DLD1 (cell line): Measurements from ENCODE around the gene OR51V1.

Experiments
- in situ Hi-C: cut with HindIII; loops from 2 replicates; pipeline ENCODE4 v1.10.0; 2017; ENCODE audit warnings: low sequenced_read_pairs

The OR51V1 gene

DNA sequence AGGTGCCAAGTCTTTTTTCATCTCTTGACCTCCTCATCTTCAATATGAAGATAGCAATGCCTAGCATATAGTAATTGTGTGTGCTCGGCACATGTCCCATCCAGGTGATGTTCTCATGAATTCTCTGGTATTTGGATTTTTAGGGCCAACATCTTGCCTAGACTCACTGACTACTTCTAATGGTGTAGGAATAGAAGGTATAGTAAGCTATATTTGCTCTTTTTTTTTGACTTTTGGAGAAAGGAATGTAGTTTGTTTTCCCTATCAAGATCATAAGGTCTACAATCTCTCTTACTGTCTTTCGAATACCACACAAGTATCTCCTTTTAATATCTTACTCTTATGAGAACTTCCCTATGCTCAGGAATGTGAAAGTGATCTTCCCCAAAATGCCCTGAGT lies 30.6 kb upstream of the OR51V1 start:
- in situ Hi-C loops = no loop called here

DNA sequence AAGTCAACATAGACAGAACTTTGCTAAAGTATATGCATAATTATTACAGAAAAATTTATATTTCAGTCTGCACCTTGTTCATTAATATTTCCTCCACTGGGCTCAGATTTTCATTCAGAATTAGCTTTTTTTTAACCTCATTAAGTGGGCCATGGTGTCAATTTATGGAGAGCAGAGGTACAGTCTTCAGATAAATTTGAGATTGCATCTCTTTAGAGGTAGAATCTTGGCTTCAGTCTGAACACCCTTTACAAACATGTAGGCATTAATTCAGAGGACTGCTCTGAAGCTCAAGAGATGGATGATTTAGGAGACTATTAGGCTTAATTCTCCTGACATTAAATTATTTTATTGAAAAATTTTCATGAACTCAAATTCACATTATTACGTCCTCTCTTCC lies 29.8 kb upstream of the OR51V1 start:
- in situ Hi-C loops = no loop called here

- in situ Hi-C loops = no loop called here
Measured at GRCh38 chr11:5229796-5230195, 29.3 kb upstream of the OR51V1 start.

- in situ Hi-C loops = no loop called here
Measured at GRCh38 chr11:5229356-5229755, 28.9 kb upstream of the OR51V1 start.

DNA sequence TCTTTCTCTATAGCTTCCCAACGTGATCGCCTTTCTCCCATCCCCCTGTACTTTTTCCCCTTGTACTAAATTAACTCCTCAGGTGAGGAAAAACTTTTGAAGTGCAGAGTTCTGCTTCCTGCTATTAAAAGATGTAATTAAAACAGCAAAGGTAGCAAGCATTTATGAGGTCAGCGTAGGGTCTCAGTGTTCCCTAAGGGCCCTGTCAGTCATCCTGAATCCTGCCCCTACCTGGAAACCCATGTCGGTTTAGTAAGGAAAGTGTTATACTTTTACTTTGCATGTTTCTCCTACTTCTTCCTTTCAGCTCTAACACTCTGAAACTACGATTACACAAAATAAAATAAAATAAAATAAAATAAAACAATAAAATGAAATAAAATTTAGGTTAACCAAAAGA lies 27.6 kb upstream of the OR51V1 start:
- in situ Hi-C loops = no loop called here

DNA sequence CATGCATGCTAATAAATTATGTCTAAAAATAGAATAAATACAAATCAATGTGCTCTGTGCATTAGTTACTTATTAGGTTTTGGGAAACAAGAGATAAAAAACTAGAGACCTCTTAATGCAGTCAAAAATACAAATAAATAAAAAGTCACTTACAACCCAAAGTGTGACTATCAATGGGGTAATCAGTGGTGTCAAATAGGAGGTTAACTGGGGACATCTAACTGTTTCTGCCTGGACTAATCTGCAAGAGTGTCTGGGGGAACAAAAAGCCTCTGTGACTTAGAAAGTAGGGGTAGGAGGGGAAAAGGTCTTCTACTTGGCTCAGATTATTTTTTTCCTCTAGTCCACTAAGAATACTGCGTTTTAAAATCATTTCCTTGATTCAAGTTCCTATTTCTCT lies 27.2 kb upstream of the OR51V1 start:
- in situ Hi-C loops = no loop called here

DNA sequence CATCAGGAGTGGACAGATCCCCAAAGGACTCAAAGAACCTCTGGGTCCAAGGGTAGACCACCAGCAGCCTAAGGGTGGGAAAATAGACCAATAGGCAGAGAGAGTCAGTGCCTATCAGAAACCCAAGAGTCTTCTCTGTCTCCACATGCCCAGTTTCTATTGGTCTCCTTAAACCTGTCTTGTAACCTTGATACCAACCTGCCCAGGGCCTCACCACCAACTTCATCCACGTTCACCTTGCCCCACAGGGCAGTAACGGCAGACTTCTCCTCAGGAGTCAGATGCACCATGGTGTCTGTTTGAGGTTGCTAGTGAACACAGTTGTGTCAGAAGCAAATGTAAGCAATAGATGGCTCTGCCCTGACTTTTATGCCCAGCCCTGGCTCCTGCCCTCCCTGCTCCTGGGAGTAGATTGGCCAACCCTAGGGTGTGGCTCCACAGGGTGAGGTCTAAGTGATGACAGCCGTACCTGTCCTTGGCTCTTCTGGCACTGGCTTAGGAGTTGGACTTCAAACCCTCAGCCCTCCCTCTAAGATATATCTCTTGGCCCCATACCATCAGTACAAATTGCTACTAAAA lies 26.3 kb upstream of the OR51V1 start, which contains the start of gene HBB:
Gene HBB (minus strand): TSS at position 340 of the 579 bp plus-strand sequence. CDS start 50 bp downstream, at position 290.
- in situ Hi-C loops = no loop called here

- in situ Hi-C loops = no loop called here
Measured at GRCh38 chr11:5225480-5225871, 25.0 kb upstream of the OR51V1 start.

DNA sequence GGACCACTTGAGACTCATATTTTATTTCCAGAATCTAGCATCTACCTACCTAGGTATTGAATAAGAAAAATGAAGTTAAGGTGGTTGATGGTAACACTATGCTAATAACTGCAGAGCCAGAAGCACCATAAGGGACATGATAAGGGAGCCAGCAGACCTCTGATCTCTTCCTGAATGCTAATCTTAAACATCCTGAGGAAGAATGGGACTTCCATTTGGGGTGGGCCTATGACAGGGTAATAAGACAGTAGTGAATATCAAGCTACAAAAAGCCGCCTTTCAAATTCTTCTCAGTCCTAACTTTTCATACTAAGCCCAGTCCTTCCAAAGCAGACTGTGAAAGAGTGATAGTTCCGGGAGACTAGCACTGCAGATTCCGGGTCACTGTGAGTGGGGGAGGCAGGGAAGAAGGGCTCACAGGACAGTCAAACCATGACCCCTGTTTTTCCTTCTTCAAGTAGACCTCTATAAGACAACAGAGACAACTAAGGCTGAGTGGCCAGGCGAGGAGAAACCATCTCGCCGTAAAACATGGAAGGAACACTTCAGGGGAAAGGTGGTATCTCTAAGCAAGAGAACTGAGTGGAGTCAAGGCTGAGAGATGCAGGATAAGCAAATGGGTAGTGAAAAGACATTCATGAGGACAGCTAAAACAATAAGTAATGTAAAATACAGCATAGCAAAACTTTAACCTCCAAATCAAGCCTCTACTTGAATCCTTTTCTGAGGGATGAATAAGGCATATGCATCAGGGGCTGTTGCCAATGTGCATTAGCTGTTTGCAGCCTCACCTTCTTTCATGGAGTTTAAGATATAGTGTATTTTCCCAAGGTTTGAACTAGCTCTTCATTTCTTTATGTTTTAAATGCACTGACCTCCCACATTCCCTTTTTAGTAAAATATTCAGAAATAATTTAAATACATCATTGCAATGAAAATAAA lies 24.3 kb upstream of the OR51V1 start:
- in situ Hi-C loops = no loop called here

DNA sequence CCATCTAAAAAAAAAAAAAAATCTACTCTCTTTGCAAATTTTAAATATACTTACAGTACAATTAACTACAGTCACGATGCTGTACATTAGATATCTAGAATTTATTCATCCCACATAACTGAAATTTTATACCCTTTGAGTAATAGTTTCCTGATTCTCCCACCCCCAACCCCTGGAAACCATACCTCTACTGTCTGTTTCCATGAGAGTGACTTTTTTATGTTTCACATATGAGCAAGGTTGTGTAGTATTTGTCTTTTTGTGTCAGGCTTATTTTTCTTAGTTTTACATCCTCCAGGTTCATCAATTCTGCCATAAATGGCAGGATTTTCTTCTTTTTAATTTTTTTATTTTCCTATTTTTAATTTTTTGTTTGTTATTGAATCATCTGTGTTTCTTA lies 23.2 kb upstream of the OR51V1 start:
- in situ Hi-C loops = no loop called here

DNA sequence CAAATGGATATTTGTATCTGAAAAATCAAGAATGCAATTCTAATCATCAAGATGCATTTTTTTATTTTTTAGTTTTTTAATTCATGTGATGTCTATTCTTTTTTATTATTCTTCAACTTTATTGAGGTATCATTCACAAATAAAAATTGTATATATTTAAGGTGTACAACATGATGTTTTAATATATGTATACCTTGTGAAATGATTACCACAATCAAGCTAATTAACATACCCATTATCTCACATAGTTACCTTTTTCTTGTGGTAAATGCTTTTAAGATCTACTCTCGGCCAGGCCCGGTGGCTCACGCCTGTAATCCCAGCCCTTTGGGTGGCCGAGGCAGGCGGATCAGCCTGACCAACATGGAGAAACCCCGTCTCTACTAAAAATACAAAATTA lies 22.7 kb upstream of the OR51V1 start:
- in situ Hi-C loops = no loop called here

DNA sequence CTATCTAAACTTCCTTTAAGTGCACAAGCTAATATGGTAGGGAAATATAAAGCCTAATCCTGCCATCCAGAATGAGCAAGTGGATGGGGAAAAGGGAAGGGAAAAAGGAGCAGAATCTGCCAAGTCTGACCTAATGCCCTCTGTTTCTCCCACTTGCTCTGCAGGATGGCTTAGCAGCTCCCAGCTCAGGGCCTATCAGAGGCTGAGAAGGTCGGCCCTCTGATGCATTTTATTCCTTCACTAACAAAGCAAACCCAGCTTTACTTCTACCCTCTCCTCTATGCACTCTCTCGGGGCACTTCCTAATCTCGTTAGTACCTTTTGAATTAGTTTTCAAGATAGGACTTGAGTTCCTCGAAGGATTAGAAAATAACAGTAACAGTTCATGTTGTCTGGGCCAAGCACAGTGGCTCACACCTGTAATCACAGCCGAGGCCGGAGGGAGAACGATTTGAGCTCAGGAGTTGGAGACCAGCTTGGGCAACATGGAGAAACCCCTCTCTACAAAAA lies 9.9 kb upstream of the OR51V1 start:
- in situ Hi-C loops = no loop called here

DNA sequence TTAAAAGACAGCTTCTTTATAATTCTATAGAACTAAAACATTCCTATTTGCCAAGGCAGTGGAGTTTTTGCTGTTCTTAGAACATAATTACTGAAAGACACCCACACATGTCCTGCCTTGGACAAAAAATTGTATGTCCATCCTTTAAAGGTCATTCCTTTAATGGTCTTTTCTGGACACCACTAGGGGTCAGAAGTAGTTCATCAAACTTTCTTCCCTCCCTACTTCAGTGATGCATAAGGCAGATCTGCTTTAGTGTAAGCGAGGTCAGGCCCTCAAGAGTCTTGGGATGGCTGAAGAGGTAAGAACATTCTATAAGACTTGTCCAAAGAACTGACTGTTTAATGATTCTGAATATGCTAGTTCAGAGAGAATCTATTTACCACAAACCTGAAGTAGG lies 4.3 kb upstream of the OR51V1 start:
- in situ Hi-C loops = no loop called here

DNA sequence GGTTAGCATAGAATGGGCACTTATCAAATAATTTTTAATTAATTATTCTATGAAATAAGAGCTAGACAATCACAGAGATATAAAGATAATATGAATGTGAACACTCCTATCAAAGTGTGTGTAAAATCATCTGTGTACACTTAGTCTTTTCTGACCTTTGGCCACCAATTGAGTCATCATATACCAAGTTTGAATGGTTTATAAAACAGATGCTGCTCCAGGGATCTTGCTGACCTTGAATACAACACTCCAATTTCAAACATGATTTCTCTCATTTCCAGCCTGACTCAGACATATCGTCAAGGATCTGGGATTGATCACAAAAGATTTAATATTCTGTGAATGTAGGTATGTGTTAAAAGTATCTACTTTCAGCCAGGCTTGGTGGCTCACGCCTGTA lies 2.9 kb upstream of the OR51V1 start:
- in situ Hi-C loops = no loop called here

GRCh38 chr11:5198285-5198684 lies 2.2 kb downstream of the OR51V1 start:
- in situ Hi-C loops = no loop called here

DNA sequence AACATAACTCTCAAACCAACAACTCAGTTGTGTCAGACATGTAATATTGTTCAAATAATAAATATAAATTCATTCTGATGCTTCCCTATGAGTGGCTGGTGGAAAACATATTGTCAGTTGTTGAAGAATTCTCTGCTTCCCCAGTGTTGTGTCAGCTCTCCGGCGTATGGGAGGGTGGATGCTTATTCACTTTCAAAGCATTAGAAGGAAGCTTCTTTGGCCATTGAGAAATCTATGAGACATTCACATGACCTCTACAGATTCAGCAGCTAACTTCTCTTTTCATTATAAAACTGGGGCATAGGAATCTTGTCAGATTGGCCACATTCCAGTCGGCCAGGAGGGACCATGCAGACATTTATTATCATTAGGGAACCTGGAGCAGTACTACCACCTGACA lies 2.9 kb downstream of the OR51V1 start:
- in situ Hi-C loops = no loop called here

DNA sequence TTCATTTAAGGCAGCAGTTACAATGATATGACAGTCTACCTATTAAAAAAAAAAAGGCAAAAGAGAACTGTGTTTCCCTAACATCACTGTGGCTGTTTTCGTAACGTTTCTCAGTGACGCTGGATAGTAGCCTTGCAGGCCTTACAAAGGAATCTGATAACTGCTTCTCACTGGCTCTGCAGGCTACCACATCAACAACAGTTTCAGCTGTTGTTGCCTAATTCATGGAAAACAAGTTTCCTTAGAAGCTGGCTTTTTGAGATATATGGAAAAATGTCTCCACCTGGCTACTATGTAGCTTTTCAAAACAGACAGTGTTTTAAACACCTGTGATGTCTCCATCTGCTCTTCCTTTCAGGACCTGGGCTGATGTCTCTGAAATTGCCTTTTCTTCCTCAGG lies 3.8 kb downstream of the OR51V1 start:
- in situ Hi-C loops = no loop called here

- in situ Hi-C loops = no loop called here
Measured at GRCh38 chr11:5196067-5196466, 4.4 kb downstream of the OR51V1 start.

DNA sequence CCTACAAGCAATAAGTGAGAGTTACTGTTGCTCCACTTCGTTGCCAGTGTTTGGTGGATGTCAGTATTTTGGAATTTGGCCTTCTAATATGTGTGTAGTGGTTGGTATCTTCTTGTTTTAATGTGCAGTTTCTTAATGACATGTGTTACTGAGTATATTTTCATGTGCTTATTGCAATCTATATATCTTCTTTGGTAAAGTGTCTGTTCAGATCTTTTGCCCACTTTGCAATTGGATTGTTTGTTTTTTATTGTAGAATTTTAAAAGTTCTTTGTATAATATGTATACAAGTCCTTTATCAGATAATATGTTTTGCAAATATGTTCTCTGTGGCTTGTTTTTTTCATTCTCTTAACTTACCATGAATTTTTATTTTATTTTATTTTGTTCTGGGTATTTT lies 7.7 kb downstream of the OR51V1 start:
- in situ Hi-C loops = no loop called here

DNA sequence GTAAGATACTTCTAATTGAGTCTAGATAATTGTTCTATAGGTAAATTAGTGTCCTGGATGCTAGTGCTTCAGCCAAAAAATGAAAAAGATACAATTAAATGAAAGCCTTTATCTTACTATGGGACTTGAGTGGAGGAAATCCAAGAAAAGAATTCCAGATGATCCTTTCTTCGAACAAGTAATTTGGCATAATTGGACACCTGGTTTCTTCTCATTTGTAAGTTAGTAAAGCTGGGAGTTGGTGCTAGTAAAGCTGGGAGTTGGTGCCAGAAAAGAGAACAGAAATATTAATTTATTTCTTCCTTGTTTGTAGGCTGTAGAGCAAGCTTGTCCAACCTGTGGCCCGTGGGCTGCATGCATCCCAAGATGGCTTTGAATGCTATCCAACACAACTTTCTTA lies 12.3 kb downstream of the OR51V1 start:
- in situ Hi-C loops = no loop called here

GRCh38 chr11:5178046-5178837 lies 22.2 kb downstream of the OR51V1 start:
- in situ Hi-C loops = no loop called here
